ENCODE data around the gene POLR3GL.

Gene POLR3GL

DNA sequence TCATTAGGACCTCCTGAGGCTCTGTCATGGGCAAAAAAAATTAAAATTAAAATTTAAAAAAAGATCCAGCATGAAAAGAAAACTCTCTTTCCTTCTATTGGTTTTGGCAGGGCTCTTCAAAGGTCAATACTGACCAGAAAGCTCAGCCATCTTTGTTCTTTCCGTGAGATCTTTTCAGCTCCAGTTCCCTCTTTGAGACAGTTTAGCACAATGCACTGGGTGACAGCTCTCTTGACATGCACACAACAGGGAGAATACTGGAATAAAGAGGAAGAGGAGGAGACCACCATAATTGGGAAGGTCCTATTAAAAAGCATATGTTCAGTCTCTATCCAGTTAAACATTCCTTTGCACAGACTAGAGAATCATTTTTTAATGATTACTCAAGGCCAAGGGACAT, 13.0 kb upstream of the POLR3GL start:
- DNase-seq, result no peak

GRCh38 chr1:145952903-145953302, 11.6 kb upstream of the POLR3GL start:
- no peak for DNase-seq

DNA sequence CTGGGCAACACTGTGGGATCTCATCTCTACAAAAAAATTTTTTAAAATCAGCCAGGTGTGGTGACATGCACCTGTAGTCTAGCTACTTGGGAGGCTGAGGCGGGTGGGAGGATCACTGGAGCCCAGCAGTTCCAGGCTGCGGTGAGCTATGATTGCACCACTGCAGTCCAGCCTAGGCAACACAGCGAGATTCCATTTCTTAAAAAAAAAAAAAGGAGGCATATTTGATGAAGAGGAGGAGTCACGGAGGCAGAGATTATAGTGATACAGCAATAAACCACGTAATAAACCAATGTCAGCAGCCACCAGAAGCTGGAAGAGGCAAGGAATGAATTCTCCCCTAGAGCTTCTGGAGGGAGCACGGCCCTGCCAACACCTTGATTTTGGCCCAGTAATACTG, 10.6 kb upstream of the POLR3GL start:
- no peak for DNase-seq

GRCh38 chr1:145955436-145955835, 9.1 kb upstream of the POLR3GL start:
- no peak for DNase-seq

- DNase-seq, result no peak
These were observed 8.1 kb upstream of the POLR3GL start for GRCh38 chr1:145956361-145956760.

DNA sequence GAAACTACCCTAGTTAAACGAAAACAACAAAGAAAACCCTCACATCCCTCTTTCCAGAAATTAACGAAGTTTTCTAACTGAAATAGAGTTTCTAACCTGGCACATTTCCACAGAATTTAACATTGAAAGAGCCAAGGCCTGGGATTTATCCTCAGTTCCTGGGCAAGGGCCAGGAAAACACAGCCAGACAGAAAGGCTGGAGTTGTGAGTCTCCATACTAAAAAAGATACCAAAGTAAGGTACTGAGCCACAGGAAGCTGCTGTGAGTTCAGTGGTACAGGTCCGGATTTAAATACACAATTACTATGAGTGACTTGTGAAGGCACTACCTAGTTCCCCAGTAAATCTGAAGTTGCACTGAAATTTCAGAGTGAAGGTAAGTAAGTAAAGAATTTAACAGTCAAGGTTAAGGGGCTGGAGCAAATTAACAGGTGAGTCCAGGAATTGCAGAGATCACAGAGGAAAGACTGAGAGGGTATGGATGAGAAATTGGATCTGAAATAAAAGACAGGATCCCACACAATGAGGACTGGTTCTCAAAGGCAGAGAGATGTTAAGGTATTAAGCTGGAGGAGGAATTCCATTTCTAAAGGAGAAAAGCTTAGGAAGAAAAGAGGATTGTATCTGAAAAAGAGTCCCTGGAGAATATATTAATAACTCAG, 7.6 kb upstream of the POLR3GL start:
- no peak for DNase-seq

GRCh38 chr1:145957443-145958319, 6.8 kb upstream of the POLR3GL start, which contains the start of gene LIX1L:
LIX1L (minus strand) TSS chr1:145958017; CDS start chr1:145957927, 90 bp downstream.
- DNase-seq, result peak; percentile 94

GRCh38 chr1:145958734-145959133, 5.8 kb upstream of the POLR3GL start:
- DNase-seq, result no peak

DNA sequence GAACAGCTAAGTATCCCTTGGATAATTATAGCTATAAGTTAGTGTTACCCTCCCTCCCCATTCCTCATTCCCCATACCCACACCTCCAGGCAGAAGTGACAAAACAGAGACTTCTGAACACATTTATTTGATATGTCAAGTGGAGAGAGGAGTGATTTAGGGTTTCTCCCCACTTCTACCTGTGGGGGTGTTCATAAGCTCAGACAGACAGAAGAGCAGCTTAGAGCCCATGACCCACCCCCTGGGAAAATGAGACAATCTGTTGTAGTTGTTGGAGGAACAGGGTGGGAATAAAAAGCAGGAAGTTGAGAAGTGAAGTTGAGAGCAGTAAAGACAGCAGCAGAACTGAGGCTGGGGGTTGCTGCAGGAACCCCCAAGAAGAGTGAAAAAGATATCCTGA, 5.2 kb upstream of the POLR3GL start:
- DNase-seq, result no peak

DNA sequence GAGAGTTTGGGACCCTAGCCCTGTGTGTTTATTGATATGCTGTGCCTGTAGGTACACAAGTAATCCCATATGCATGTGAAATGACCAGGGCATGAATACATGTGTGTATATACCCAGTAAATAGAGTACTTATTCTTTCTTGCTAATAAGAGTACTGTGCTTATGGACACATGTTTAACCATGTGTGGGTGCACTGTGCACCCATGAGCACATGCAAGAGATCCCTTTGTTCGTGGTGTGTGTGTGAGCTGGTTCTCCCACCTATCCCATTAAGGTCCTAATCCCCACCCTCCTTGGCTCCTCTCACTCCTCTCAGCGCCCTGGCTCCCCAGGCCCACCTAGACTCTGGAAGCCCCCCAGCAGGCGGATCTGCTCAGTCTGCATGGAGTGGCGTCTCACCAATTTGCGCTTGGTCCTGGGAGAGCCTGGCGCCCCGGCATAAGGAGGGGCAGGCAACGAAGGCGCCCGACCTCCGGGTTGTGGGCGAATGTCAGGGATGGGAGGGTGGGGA, 4.5 kb upstream of the POLR3GL start:
- no peak for DNase-seq

DNA sequence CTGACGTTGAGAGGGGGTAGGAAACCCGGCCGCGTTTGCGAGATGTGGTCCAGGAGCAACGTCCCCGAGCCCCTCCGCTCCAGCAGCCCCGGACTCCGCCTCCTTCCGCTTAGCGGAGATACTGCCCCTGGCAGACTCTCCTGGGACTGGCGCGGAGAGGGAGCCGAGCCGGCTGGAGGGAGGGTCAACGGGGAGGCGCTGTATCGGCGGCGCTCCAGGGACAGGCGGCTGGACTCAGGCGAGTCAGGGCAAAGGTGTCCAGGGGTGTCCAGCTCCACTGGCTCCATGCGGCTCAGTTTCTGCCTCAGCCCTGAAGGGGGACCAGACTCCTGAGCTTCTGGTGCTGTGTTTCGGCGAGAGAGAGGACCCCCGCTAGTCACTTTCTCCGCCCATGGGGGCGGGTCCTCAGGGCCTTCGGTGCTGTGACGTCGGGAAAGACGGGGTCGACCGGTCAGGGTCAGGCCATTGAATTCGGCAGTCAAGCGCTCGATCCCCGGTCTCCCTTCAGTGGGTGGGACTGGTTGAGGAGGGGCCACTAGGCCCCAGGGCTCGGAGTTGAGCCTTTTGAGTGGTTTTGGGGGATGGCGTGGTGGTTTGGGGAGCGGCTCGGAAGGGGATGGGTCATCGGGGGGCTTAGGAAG, 3.9 kb upstream of the POLR3GL start:
- DNase-seq, result peak; percentile 52

DNA sequence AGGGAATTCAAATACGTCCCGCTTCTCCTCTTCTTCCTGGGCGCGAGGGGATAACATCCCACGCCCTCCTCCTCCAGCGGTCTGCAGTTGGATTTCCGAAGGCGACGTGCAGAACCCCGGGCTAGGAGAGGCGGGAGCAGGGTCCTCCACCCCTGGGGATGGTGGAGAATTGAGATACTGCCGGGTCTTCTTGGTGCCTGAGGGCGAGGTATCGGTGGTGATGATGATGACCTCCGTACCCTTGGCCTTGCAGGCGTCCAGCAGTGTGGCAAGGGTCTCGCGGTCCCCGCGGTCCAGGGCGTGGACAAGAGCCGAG, 3.4 kb upstream of the POLR3GL start:
- no peak for DNase-seq

DNA sequence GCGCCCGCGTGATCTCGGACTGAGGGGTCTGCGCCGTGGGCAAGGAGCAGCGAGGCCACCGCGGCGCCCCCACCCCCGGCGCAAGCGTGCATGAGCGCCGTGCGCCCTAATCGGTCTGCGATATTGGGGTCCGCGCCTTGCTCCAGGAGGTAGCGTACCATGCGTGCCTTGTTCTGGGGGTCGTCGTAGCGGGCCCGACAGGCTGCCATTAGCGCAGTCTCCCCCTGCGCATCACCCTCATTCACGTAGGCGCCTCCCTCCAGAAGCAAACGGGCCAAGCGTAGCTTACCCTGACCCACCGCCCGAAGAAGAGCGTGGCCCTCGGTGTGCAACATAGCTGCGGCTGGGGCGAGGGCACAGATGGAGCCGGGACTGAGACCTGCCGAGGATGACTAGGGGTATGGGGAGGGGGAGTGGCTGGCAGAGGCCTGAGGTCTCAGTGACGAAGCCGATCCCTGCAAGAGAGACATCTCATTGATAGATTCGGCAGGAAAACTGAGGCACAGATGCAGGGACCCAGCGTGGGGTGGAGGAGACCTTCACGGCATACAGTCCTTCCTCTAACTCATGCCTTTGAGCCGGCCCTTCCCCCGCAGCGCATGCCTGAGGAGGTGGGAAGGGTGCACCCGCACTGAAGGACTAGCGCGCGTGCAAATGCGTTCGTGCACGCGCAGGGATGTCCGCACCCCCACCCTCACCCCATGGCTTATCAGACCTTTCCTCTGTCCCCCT, 2.9 kb upstream of the POLR3GL start:
- no peak for DNase-seq

GRCh38 chr1:145962157-145963102, 2.1 kb upstream of the POLR3GL start:
- DNase-seq, result no peak

DNA sequence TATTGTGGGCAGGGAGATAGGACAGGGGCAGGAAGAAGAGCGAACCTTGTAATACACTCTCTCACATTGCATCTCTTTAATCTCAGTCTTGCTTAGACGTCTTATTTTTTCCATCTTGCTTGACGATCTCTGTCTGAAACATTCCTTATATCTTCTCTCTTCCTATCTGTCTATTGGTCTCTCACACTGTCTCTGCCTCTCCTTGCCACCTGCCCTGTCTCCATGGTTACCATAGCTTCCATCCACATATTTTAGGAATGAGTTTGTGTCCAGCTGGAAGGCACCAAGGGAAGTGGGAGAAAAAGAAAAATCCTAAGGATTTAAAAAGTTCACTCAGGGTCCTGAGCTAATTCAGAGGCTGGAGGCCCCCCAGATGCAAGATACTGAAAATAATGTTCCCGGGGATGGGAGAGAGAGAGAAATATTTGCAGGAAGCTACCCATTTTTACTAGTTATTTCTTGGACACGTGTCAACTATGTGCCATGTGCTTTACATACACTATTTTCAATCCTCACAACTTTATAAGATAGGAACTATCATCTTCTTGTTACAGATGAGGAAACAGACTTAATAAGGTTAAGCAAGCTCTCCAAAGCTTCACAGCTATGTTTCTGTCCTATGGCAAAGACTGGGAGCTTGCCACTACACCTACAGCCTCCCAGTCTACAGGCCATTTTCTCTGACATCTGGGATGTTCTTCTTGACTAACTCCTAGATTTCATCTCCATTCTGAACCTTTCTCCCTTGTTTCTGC, 1.0 kb upstream of the POLR3GL start:
- no peak for DNase-seq

DNA sequence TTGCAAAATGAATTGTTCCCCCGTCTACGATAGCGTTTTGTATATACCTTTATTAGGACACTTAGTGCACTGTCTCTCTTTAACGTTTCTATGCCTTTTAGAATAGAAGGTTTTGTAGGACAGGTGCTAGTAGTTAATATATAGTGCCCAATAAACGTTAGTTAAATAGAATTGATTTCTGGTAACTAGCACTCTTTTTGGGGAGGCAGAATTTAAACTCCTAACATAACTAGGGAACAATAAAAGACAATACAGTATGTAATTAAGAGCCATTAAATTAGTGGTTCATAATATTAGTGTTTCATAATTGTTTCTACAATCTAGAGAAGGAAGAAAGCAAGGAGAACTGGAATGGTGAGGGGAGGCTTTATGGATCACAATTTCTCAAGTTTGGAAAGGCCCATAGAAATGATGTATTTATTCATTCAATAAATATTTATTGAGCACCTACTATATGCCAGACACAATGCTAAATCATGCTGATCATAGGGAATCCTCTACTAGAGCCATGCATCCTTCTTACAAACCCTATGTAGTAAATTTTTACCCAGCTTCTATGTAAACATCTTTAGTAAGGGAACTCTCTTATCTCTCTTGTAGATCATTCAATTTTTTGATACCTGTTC, 742 bp downstream of the POLR3GL start:
- no peak for DNase-seq

DNA sequence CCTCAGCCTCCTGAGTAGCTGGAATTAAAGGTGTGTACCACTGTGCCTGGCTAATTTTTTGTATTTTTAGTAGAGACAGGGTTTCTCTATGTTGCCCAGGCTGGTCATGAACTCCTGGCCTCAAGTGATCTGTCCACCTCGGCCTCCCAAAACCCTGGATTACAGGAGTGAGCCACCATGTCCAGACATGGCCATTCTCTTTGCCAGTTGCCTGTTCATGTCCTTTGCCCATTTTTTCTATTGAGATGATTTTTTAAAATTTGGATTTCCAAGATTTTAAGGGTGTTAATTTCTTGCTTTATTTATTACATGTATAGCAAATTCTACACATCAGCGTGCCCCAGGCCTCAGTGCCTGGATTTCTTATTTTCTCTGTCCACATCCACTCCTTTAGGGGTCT, 2.8 kb downstream of the POLR3GL start:
- no peak for DNase-seq

- no peak for DNase-seq
These were observed 8.1 kb downstream of the POLR3GL start for GRCh38 chr1:145972580-145972979.

DNA sequence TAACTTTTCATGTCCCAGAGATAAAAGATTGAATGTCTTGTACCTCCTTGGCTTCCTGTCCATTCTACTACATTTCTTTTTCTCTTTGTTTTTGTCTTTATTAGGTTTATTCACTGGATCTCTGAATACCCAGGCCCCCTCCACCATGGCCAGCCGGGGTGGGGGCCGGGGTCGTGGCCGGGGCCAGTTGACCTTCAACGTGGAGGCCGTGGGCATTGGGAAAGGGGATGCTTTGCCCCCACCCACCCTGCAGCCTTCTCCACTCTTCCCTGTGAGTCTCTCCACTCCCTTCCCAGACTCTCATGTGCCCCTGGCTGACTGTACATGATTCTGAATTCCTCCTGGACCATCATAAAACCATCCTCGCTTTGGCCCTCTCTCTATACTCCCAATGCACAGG, 10.2 kb downstream of the POLR3GL start:
- no peak for DNase-seq

GRCh38 chr1:145975216-145975615, 10.7 kb downstream of the POLR3GL start:
- DNase-seq, result no peak

DNA sequence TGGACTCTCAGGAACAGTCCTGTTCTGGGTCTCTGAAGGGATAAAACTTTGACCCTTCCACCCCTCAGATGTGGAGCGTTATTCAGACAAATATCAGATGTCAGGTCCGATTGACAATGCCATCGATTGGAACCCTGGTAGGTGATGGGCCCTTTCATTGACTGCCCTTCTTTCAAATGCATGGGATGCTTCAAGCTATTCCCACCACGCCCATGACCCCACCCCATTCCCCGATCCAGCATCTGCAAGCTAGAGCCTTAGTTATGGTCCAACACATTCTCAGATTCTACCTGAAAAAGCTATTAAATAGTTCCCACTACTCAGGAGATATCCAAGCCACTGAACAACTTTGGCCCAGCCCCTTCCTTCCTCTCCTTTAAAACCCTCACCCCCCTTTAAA, 12.5 kb downstream of the POLR3GL start:
- no peak for DNase-seq

Measured in CD4-positive, alpha-beta T cell treated with Interleukin-15 for 1 hour (primary cell).